GM18951 (cell line): ENCODE measurements around the gene PDE4A.

Experiments used
- POLR2A ChIP-seq: IDR thresholded peaks from 4 replicates; pipeline ENCODE4 v1.6.1; 2011; ENCODE audit warnings: mild to moderate bottlenecking; ENCODE audit not compliant: insufficient read length, insufficient read depth; ENCODE audit errors: extremely low read depth
- in situ Hi-C: fragments of 300-500 bp; cut with MboI; formaldehyde crosslinking; loops from one replicate; pipeline ENCODE4 v1.12.0; 2022; ENCODE audit warnings: low sequenced_read_pairs, mixed read lengths, inconsistent platforms; ENCODE audit not compliant: unreplicated experiment

The PDE4A gene

DNA sequence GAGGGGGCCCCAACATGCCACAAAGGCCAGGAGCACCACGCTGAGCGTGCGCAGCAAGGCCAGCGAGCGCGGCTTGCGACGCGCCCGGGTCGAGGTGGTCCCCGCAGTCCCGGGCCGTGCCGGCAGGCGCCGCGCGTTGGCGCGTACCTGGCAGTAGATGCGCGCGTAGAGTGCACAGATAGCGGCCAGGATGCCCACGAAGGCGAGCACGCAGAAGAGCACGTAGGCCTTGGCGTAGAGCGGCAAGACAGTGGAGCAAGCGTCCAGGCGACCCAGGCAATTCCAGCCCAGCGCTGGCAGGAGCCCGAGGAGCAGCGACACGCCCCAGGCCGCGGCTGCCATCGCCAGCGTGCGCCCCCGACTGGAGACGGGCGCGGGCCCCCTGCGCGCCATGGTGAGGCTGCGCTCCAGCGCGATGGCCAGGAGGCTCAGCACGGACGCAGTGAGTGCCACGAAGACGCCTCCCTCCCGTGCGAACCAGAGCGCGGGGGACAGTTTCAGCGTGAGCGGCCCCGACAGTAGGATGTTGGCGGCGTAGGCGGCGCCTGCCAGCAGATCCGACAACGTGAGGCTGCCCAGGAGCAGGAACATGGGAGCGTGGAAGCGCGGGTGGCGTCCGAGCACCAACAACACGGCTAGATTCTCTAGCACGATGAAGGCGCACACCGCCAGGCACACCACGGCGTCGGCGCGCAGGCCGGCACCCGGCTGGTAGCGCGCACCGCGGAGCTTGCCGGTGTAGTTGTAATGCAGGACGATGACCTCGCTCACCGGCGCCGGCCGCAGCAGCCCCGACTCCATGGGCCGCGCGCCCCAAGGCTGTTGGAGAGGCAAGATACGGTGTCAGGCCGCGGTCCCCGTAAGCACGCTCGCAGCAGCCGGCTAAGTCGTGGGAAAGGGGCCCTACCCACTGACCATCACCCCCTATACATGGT is 94.1 kb downstream of the PDE4A start:
- no peak for TF ChIP-seq POLR2A
- in situ Hi-C loops = no loop called here

DNA sequence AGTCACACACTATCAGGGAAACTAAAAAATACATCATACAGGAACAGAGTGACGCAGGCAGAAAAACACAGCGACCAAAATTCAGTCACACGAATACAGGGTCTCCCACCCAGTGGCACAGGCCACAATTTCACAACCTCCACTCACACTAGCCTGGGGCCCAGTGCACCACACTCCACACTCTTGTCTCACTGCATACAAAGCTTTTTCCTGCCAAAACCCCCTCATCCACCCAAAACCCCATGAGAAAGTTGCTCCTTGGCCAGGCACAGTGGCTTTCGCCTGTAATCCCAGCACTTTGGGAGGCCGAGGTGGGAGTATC is 95.7 kb downstream of the PDE4A start:
- TF ChIP-seq POLR2A = no peak
- in situ Hi-C loops = no loop called here

DNA sequence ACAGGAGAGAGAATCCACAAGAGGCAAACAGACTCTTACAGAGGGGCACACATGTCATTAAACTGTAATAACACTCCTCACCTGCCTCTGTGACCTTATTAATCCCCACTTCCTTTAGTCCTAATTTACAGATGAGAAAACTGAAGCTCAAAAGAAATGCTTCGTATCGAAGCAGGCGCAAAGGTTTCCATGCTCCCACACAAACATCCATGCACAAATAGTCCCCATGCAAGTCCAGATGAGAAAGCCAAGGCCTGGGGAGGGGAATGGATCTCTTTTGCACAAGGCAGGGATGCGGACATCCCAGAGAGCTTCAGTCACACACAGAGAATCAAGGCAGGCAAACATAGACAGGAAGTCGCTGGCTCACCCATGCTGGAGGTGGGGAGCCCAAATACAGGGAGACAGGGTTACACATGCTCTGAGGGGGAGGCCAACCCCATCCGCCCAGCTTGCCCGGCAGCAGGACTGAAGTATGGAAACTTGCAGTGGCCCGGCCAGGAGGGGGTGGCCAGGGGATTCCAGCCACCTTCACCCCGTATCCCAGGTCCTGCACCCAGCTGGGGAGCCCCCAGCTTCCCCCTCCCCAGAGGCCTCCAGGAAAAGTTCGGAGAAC is 96.4 kb downstream of the PDE4A start:
- in situ Hi-C loops = no loop called here
- TF ChIP-seq POLR2A = no peak

DNA sequence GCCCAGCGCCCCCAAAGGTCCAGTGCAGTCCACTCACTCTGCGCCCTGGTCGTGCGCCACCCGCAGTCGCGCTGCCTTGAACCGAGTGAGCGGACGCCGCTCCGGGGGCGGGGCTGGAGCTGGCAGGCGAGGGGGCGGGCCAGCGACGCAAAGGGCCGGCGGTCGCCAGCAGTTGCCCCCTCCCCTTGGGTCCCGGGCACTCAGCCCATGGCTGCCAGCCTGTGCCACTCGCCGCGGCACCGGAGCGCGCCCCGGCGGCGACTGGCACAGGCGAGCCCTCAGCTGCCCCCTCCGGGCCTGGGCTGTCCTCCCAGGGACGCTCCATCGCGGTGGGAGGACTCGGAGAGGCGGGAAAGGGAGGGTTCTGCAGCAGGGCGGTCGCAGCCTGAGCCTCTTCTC is 97.0 kb downstream of the PDE4A start, which contains the start of gene S1PR5:
Gene S1PR5 (minus strand): TSS at position 87 of the 399 bp plus-strand sequence. CDS start 2,436 bp downstream, outside the sequence.
- TF ChIP-seq POLR2A = no peak
- in situ Hi-C loops = no loop called here

DNA sequence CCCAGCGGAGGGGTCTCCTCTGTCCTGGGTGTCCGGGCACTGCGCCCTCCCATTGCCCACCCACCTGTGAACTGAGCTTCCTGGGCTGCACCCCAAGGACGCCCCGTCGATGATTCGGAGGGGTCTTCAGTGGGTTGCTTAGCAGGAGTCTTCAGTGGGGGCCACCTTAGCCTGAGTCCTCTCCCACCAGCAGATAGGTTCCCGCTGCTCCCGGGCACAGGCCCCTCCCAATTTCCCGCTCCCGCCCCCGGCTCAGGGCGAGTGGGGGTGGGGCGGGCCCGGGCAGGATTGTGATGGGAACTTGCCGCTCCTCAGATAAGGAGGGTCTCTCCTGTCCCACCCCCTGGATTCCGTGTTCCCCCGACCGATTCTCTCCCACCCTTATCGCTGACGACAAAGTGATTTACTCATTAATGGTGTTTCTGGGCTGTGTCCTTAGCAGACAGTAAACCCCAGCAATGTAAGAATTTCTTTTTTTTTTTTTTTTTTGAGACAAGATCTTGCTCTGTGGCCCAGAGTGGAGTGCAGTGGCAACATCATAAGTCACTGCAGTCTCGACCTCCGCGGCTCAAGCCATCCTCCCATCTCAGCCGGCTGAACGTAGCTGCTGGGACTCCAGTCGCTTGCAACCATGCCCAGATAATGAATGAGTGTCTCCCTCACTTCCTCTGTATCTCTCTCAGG is 97.6 kb downstream of the PDE4A start:
- TF ChIP-seq POLR2A = no peak
- in situ Hi-C loops = no loop called here

DNA sequence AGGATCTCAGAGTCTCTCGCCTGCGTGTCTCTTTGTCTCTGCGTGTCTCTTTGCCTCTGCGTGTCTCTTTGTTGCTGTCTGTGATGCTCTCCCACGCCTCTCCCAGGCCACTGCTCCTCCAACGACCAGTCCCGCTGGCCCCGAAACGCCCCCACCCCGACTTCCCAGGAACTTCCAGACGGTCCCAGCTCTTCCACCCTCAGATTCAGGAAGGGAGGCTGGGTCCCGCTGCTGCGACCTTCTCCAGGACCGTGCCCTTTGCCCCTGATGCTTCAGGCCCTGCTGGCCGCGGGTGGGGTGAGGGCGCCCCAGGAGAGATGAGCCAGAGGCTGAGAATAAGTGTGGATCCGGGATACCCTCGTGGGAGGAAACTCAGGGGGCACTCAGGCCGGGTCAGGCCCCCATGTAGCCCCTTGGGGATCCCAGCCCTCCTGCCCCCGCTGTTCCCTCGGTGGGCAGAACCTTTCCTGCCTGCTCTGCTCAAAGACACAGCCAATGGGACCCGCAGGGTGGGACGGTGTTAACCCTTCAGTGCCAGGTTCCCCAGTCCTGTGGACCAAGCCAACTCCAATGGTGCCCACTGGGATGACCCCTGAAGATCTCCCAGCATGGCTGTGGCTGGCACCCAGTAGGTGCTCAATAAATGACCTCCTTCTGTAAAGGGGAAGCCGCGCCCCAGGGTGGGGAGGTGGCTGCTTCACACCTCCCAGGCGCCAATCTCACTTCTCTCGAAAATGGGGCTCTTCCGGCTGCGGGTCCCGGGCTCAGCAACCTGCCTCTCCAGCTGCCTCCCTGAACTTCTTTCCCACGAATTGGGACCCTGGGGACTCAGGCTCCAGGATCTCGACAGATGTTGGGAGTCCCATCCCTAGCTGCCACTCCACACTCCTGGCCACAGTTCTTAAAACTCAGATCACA is 98.4 kb downstream of the PDE4A start:
- no peak for TF ChIP-seq POLR2A
- in situ Hi-C loops = no loop called here
